Thyroid gland (tissue), 4 donors: ENCODE results near the gene OSBPL5.

ENCODE experiments used
- POLR2A ChIP-seq, 2 donors: fragments of 450-650 bp; IDR thresholded peaks; one replicate each; pipeline ENCODE4 v1.6.1; 2017; ENCODE audit warnings: antibody characterized with exemption in 2 of 2, mild to moderate bottlenecking in 2 of 2, moderate library complexity in 1 of 2
- TF ChIP-seq, protein P1 (sequence below), 6 experiments: fragments of 200-600 bp in 3 of 6; fragments of 450-650 bp in 3 of 6; sonication (generic) in 3 of 6; IDR thresholded peaks; one replicate each; pipeline ENCODE4 v1.5.1; 2016 to 2019; ENCODE audit warnings: antibody characterized with exemption in 6 of 6, mild to moderate bottlenecking in 2 of 6, inconsistent platforms in 1 of 6, moderate library complexity in 1 of 6

DNA sequence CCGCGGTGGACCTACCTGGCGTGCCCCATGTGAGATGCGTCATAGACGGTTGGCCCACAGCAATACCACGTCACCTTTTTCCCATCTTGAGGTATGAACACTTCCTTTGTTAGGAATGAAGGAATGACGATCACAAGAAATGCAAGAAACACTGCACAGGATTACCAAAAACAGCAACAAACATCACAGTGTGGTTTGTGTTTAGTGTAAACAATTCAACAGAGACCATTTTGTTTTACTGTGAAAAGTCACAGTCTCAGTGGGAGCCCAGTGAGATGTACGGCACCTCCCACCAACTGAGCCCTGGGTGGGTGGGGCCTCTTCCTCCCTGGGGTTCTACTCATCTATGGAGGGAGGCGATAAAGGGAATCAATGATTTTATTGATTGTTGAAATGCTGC is 124.2 kb downstream of the OSBPL5 start:
- TF ChIP-seq, protein P1, sequence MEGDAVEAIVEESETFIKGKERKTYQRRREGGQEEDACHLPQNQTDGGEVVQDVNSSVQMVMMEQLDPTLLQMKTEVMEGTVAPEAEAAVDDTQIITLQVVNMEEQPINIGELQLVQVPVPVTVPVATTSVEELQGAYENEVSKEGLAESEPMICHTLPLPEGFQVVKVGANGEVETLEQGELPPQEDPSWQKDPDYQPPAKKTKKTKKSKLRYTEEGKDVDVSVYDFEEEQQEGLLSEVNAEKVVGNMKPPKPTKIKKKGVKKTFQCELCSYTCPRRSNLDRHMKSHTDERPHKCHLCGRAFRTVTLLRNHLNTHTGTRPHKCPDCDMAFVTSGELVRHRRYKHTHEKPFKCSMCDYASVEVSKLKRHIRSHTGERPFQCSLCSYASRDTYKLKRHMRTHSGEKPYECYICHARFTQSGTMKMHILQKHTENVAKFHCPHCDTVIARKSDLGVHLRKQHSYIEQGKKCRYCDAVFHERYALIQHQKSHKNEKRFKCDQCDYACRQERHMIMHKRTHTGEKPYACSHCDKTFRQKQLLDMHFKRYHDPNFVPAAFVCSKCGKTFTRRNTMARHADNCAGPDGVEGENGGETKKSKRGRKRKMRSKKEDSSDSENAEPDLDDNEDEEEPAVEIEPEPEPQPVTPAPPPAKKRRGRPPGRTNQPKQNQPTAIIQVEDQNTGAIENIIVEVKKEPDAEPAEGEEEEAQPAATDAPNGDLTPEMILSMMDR (IDR thresholded peaks at IDR 0.05), result no peak
- no peak for TF ChIP-seq POLR2A (IDR thresholded peaks at IDR 0.05)
